ENCODE results near the gene PAX3.

PAX3 gene

GRCh38 chr2:222239945-222240675, 58.7 kb downstream of the PAX3 start:
- Histone ChIP-seq H3K36me3 (ENCODE audit: control insufficient read depth in 2 of 2, insufficient read depth in 2 of 2, low read length in 2 of 2) (no peaks in the 10 kb centered on the region), H3K9me3 (ENCODE audit: control insufficient read depth in 2 of 2, low read length in 2 of 2) (no peaks in the 10 kb centered on the region), H3K9ac (ENCODE audit: low read length in 2 of 2) (no peak overlapping the region), H3K4me1 (ENCODE audit: control insufficient read depth, insufficient read depth, low read length) (no peaks in the 10 kb centered on the region), H3K4me3 (ENCODE audit: low read length in 2 of 2) (no peak overlapping the region), H3K27me3 (ENCODE audit: control insufficient read depth in 1 of 2, insufficient read depth in 2 of 2, low read length in 2 of 2) (peaks cover 21 to 27% of the 10 kb centered on the region in 2 donors), H3K27ac (ENCODE audit: low read length) (no peak overlapping the region)

- Histone ChIP-seq H3K9ac (ENCODE audit: low read length in 2 of 2) (no peak overlapping the region), H3K36me3 (ENCODE audit: control insufficient read depth in 2 of 2, insufficient read depth in 2 of 2, low read length in 2 of 2) (no peaks in the 10 kb centered on the region), H3K9me3 (ENCODE audit: control insufficient read depth in 2 of 2, low read length in 2 of 2) (no peaks in the 10 kb centered on the region), H3K4me1 (ENCODE audit: control insufficient read depth, insufficient read depth, low read length) (no peaks in the 10 kb centered on the region), H3K27ac (ENCODE audit: low read length) (no peak overlapping the region), H3K4me3 (ENCODE audit: low read length in 2 of 2) (no peak overlapping the region), H3K27me3 (ENCODE audit: control insufficient read depth in 1 of 2, insufficient read depth in 2 of 2, low read length in 2 of 2) (peaks cover 21 to 27% of the 10 kb centered on the region in 2 donors)
Measured at GRCh38 chr2:222239091-222239490, 59.7 kb downstream of the PAX3 start.

- H3K36me3 ChIP-seq (ENCODE audit: control insufficient read depth in 2 of 2, insufficient read depth in 2 of 2, low read length in 2 of 2) = no peaks in the 10 kb centered on the region
- no peak overlapping the region for H3K4me3 ChIP-seq (ENCODE audit: low read length in 2 of 2)
- no peak overlapping the region for H3K9ac ChIP-seq (ENCODE audit: low read length in 2 of 2)
- peaks cover 21 to 30% of the 10 kb centered on the region in 2 donors for H3K27me3 ChIP-seq (ENCODE audit: control insufficient read depth in 1 of 2, insufficient read depth in 2 of 2, low read length in 2 of 2)
- H3K9me3 ChIP-seq (ENCODE audit: control insufficient read depth in 2 of 2, low read length in 2 of 2) = no peaks in the 10 kb centered on the region
- no peak overlapping the region for H3K27ac ChIP-seq (ENCODE audit: low read length)
- H3K4me1 ChIP-seq (ENCODE audit: control insufficient read depth, insufficient read depth, low read length) = no peaks in the 10 kb centered on the region
Measured at GRCh38 chr2:222238072-222238471, 60.7 kb downstream of the PAX3 start.

- Histone ChIP-seq H3K9me3 (ENCODE audit: control insufficient read depth in 2 of 2, low read length in 2 of 2) (no peaks in the 10 kb centered on the region), H3K4me1 (ENCODE audit: control insufficient read depth, insufficient read depth, low read length) (no peaks in the 10 kb centered on the region), H3K27me3 (ENCODE audit: control insufficient read depth in 1 of 2, insufficient read depth in 2 of 2, low read length in 2 of 2) (peaks cover 0 to 4% of the 10 kb centered on the region in 2 donors), H3K36me3 (ENCODE audit: control insufficient read depth in 2 of 2, insufficient read depth in 2 of 2, low read length in 2 of 2) (no peaks in the 10 kb centered on the region), H3K4me3 (ENCODE audit: low read length in 2 of 2) (no peak overlapping the region), H3K9ac (ENCODE audit: low read length in 2 of 2) (no peak overlapping the region), H3K27ac (ENCODE audit: low read length) (no peak overlapping the region)
Measured at GRCh38 chr2:222232839-222233238, 66.0 kb downstream of the PAX3 start.

- Histone ChIP-seq H3K9ac (ENCODE audit: low read length in 2 of 2) (no peak overlapping the region), H3K36me3 (ENCODE audit: control insufficient read depth in 2 of 2, insufficient read depth in 2 of 2, low read length in 2 of 2) (no peaks in the 10 kb centered on the region), H3K4me1 (ENCODE audit: control insufficient read depth, insufficient read depth, low read length) (no peaks in the 10 kb centered on the region), H3K27ac (ENCODE audit: low read length) (no peak overlapping the region), H3K4me3 (ENCODE audit: low read length in 2 of 2) (no peak overlapping the region), H3K9me3 (ENCODE audit: control insufficient read depth in 2 of 2, low read length in 2 of 2) (no peaks in the 10 kb centered on the region), H3K27me3 (ENCODE audit: control insufficient read depth in 1 of 2, insufficient read depth in 2 of 2, low read length in 2 of 2) (peaks cover 0 to 3% of the 10 kb centered on the region in 2 donors)
Measured at GRCh38 chr2:222232372-222232771, 66.4 kb downstream of the PAX3 start.

- H3K9me3 ChIP-seq (ENCODE audit: control insufficient read depth in 2 of 2, low read length in 2 of 2) = no peaks in the 10 kb centered on the region
- H3K36me3 ChIP-seq (ENCODE audit: control insufficient read depth in 2 of 2, insufficient read depth in 2 of 2, low read length in 2 of 2) = no peaks in the 10 kb centered on the region
- no peak overlapping the region for H3K4me3 ChIP-seq (ENCODE audit: low read length in 2 of 2)
- peaks cover 0 to under 1% of the 10 kb centered on the region in 2 donors for H3K27me3 ChIP-seq (ENCODE audit: control insufficient read depth in 1 of 2, insufficient read depth in 2 of 2, low read length in 2 of 2)
- no peaks in the 10 kb centered on the region for H3K4me1 ChIP-seq (ENCODE audit: control insufficient read depth, insufficient read depth, low read length)
- H3K27ac ChIP-seq (ENCODE audit: low read length) = no peak overlapping the region
- H3K9ac ChIP-seq (ENCODE audit: low read length in 2 of 2) = no peak overlapping the region
Measured at GRCh38 chr2:222228054-222228453, 70.7 kb downstream of the PAX3 start.

- no peaks in the 10 kb centered on the region for H3K4me1 ChIP-seq (ENCODE audit: control insufficient read depth, insufficient read depth, low read length)
- no peak overlapping the region for H3K9ac ChIP-seq (ENCODE audit: low read length in 2 of 2)
- no peaks in the 10 kb centered on the region for H3K9me3 ChIP-seq (ENCODE audit: control insufficient read depth in 2 of 2, low read length in 2 of 2)
- peaks cover 0 to 6% of the 10 kb centered on the region in 2 donors for H3K27me3 ChIP-seq (ENCODE audit: control insufficient read depth in 1 of 2, insufficient read depth in 2 of 2, low read length in 2 of 2)
- no peak overlapping the region for H3K27ac ChIP-seq (ENCODE audit: low read length)
- no peaks in the 10 kb centered on the region for H3K36me3 ChIP-seq (ENCODE audit: control insufficient read depth in 2 of 2, insufficient read depth in 2 of 2, low read length in 2 of 2)
- no peak overlapping the region for H3K4me3 ChIP-seq (ENCODE audit: low read length in 2 of 2)
Measured at GRCh38 chr2:222218786-222219185, 80.0 kb downstream of the PAX3 start.

- Histone ChIP-seq H3K27ac (ENCODE audit: low read length) (no peak overlapping the region), H3K9ac (ENCODE audit: low read length in 2 of 2) (no peak overlapping the region), H3K36me3 (ENCODE audit: control insufficient read depth in 2 of 2, insufficient read depth in 2 of 2, low read length in 2 of 2) (no peaks in the 10 kb centered on the region), H3K27me3 (ENCODE audit: control insufficient read depth in 1 of 2, insufficient read depth in 2 of 2, low read length in 2 of 2) (peaks cover 0 to 6% of the 10 kb centered on the region in 2 donors), H3K9me3 (ENCODE audit: control insufficient read depth in 2 of 2, low read length in 2 of 2) (no peaks in the 10 kb centered on the region), H3K4me1 (ENCODE audit: control insufficient read depth, insufficient read depth, low read length) (no peaks in the 10 kb centered on the region), H3K4me3 (ENCODE audit: low read length in 2 of 2) (no peak overlapping the region)
Measured at GRCh38 chr2:222217712-222218111, 81.1 kb downstream of the PAX3 start.

GRCh38 chr2:222214885-222215284, 83.9 kb downstream of the PAX3 start:
- Histone ChIP-seq H3K9ac (ENCODE audit: low read length in 2 of 2) (no peak overlapping the region), H3K4me1 (ENCODE audit: control insufficient read depth, insufficient read depth, low read length) (no peaks in the 10 kb centered on the region), H3K27ac (ENCODE audit: low read length) (no peak overlapping the region), H3K9me3 (ENCODE audit: control insufficient read depth in 2 of 2, low read length in 2 of 2) (no peaks in the 10 kb centered on the region), H3K36me3 (ENCODE audit: control insufficient read depth in 2 of 2, insufficient read depth in 2 of 2, low read length in 2 of 2) (no peaks in the 10 kb centered on the region), H3K27me3 (ENCODE audit: control insufficient read depth in 1 of 2, insufficient read depth in 2 of 2, low read length in 2 of 2) (peaks cover 0 to 6% of the 10 kb centered on the region in 2 donors), H3K4me3 (ENCODE audit: low read length in 2 of 2) (no peak overlapping the region)

GRCh38 chr2:222213049-222213448, 85.7 kb downstream of the PAX3 start:
- H3K4me3 ChIP-seq (ENCODE audit: low read length in 2 of 2) = no peak overlapping the region
- H3K9me3 ChIP-seq (ENCODE audit: control insufficient read depth in 2 of 2, low read length in 2 of 2) = no peaks in the 10 kb centered on the region
- no peaks in the 10 kb centered on the region for H3K36me3 ChIP-seq (ENCODE audit: control insufficient read depth in 2 of 2, insufficient read depth in 2 of 2, low read length in 2 of 2)
- no peak overlapping the region for H3K9ac ChIP-seq (ENCODE audit: low read length in 2 of 2)
- peaks cover 0 to 2% of the 10 kb centered on the region in 2 donors for H3K27me3 ChIP-seq (ENCODE audit: control insufficient read depth in 1 of 2, insufficient read depth in 2 of 2, low read length in 2 of 2)
- H3K27ac ChIP-seq (ENCODE audit: low read length) = no peak overlapping the region
- no peaks in the 10 kb centered on the region for H3K4me1 ChIP-seq (ENCODE audit: control insufficient read depth, insufficient read depth, low read length)

- Histone ChIP-seq H3K9ac (ENCODE audit: low read length in 2 of 2) (no peak overlapping the region), H3K4me1 (ENCODE audit: control insufficient read depth, insufficient read depth, low read length) (no peaks in the 10 kb centered on the region), H3K27ac (ENCODE audit: low read length) (no peak overlapping the region), H3K36me3 (ENCODE audit: control insufficient read depth in 2 of 2, insufficient read depth in 2 of 2, low read length in 2 of 2) (no peaks in the 10 kb centered on the region), H3K27me3 (ENCODE audit: control insufficient read depth in 1 of 2, insufficient read depth in 2 of 2, low read length in 2 of 2) (peaks cover 0 to 2% of the 10 kb centered on the region in 2 donors), H3K9me3 (ENCODE audit: control insufficient read depth in 2 of 2, low read length in 2 of 2) (no peaks in the 10 kb centered on the region), H3K4me3 (ENCODE audit: low read length in 2 of 2) (no peak overlapping the region)
Measured at GRCh38 chr2:222212571-222212970, 86.2 kb downstream of the PAX3 start.

Measured in stomach smooth muscle (tissue), 2 donors.